ENCODE measurements around the gene RPL23. TPM values are rescaled to one million over a fixed set of nuclear protein-coding genes. Genes with fewer than 3 reads are reported as not detected.

RPL23 gene
- total and polyA plus RNA-seq, 2 donors from 2014 or later, result 1,183 to 2,399 TPM

- Histone ChIP-seq H3K9ac (ENCODE audit: low read length in 3 of 3) (peak overlapping the region in 1 of 3 donors; percentile 46), H3K27me3 (ENCODE audit: control insufficient read depth, insufficient read depth, low read length) (no peaks in the 10 kb centered on the region), H3K4me3 (ENCODE audit: low read length in 3 of 3) (peak overlapping the region in 1 of 3 donors; percentile 18), H3K27ac (ENCODE audit: low read depth in 2 of 2, low read length in 2 of 2) (no peak overlapping the region), H3K9me3 (ENCODE audit: control insufficient read depth in 2 of 3, insufficient read depth in 1 of 3, low read length in 3 of 3) (no peaks in the 10 kb centered on the region), H3K4me1 (ENCODE audit: control insufficient read depth in 2 of 3, insufficient read depth in 2 of 3, low read depth in 1 of 3, low read length in 3 of 3) (peaks cover 0 to 54% (median 46%) of the 10 kb centered on the region in 3 donors), H3K36me3 (ENCODE audit: control insufficient read depth in 2 of 3, insufficient read depth in 3 of 3, low read length in 3 of 3) (peaks cover 0 to 10% (median 6%) of the 10 kb centered on the region in 3 donors)
- no peak for TF ChIP-seq CTCF (IDR thresholded peaks at IDR 0.05; ENCODE audit: borderline replicate concordance, extremely low read depth, insufficient read depth)
- DNase-seq, result no peak
- intact Hi-C loops (cut with DNase I), result no loop called here
- FAIRE-seq, result no peak
Measured at GRCh38 chr17:38873640-38874380, 20.3 kb upstream of the RPL23 start.

GRCh38 chr17:38872671-38873385 is 19.3 kb upstream of the RPL23 start:
- DNase-seq, result no peak

GRCh38 chr17:38872027-38872511 is 18.5 kb upstream of the RPL23 start:
- FAIRE-seq, result no peak
- no peak for TF ChIP-seq CTCF (IDR thresholded peaks at IDR 0.05; ENCODE audit: borderline replicate concordance, extremely low read depth, insufficient read depth)
- Histone ChIP-seq H3K4me3 (ENCODE audit: low read length in 3 of 3) (peak overlapping the region; percentile 60 to 94 (median 91)), H3K4me1 (ENCODE audit: control insufficient read depth in 2 of 3, insufficient read depth in 2 of 3, low read depth in 1 of 3, low read length in 3 of 3) (peaks cover 0 to 59% (median 50%) of the 10 kb centered on the region in 3 donors), H3K36me3 (ENCODE audit: control insufficient read depth in 2 of 3, insufficient read depth in 3 of 3, low read length in 3 of 3) (peaks cover 0 to 2% (median 0%) of the 10 kb centered on the region in 3 donors), H3K27ac (ENCODE audit: low read depth in 2 of 2, low read length in 2 of 2) (peak overlapping the region; percentile 59 to 90), H3K9ac (ENCODE audit: low read length in 3 of 3) (peak overlapping the region; percentile 30 to 84 (median 33)), H3K9me3 (ENCODE audit: control insufficient read depth in 2 of 3, insufficient read depth in 1 of 3, low read length in 3 of 3) (no peaks in the 10 kb centered on the region), H3K27me3 (ENCODE audit: control insufficient read depth, insufficient read depth, low read length) (no peaks in the 10 kb centered on the region)
- no peak for DNase-seq
- intact Hi-C loops (cut with DNase I), result no loop called here

More at GRCh38 chr17:38872671-38873385, 19.3 kb upstream of the RPL23 start:
- FAIRE-seq, result no peak
- intact Hi-C loops (cut with DNase I), result no loop called here
- peak overlapping the region in 1 of 2 donors; percentile 59 for H3K27ac ChIP-seq (ENCODE audit: low read depth in 2 of 2, low read length in 2 of 2)
- no peaks in the 10 kb centered on the region for H3K9me3 ChIP-seq (ENCODE audit: control insufficient read depth in 2 of 3, insufficient read depth in 1 of 3, low read length in 3 of 3)
- H3K27me3 ChIP-seq (ENCODE audit: control insufficient read depth, insufficient read depth, low read length), result no peaks in the 10 kb centered on the region
- peak overlapping the region in 1 of 3 donors; percentile 84 for H3K9ac ChIP-seq (ENCODE audit: low read length in 3 of 3)
- H3K36me3 ChIP-seq (ENCODE audit: control insufficient read depth in 2 of 3, insufficient read depth in 3 of 3, low read length in 3 of 3), result peaks cover 0 to 5% (median 0%) of the 10 kb centered on the region in 3 donors
- peaks cover 0 to 55% (median 55%) of the 10 kb centered on the region in 3 donors for H3K4me1 ChIP-seq (ENCODE audit: control insufficient read depth in 2 of 3, insufficient read depth in 2 of 3, low read depth in 1 of 3, low read length in 3 of 3)
- TF ChIP-seq CTCF (IDR thresholded peaks at IDR 0.05; ENCODE audit: borderline replicate concordance, extremely low read depth, insufficient read depth), result no peak
- H3K4me3 ChIP-seq (ENCODE audit: low read length in 3 of 3), result peak overlapping the region in 1 of 3 donors; percentile 94
